SK-N-SH (cell line): Measurements from ENCODE around the gene SLC7A1. TPM values are rescaled to one million over a fixed set of nuclear protein-coding genes. Genes with fewer than 3 reads are reported as not detected.

ENCODE experiments used
- CTCF ChIA-PET: fragments of 300-600, 350-600 bp; formaldehyde crosslinking; extraction: SDS; loops from one replicate; lab custom pipeline; 2021; lab: Yijun Ruan, JAX
- POLR2A ChIA-PET: fragments of 350-600 bp; sonication (Branson Sonifier 250); formaldehyde crosslinking; extraction: SDS; loops from one replicate; lab custom pipeline; 2020; ENCODE audit warnings: antibody characterized with exemption, inconsistent platforms; lab: Yijun Ruan, JAX
- DNase-seq: peaks from one replicate; pipeline ENCODE4 v3.0.0; 2012
- H2AFZ ChIP-seq: fragments of 200-600 bp; sonication (generic); 2 replicates; pipeline ENCODE4 v1.8.1; 2016; ENCODE audit warnings: antibody characterized with exemption, mild to moderate bottlenecking, low read depth
- H3F3A ChIP-seq: fragments of 200-600 bp; sonication (generic); replicated peaks from 2 replicates; pipeline ENCODE3; 2016; ENCODE audit warnings: antibody characterized with exemption, mild to moderate bottlenecking; ENCODE audit not compliant: insufficient read depth
- H3K27ac ChIP-seq, 2 experiments: fragments of 200-500 bp in 1 of 2; fragments of 200-600 bp in 1 of 2; sonication (Bioruptor generic) in 1 of 2; sonication (generic), shearing (Covaris generic) in 1 of 2; 2 replicates each; pipeline versions ENCODE4 v1.5.1 to v1.6.1; 2014 to 2016; ENCODE audit warnings: low read depth in 2 of 2, inconsistent platforms in 1 of 2, low read length in 1 of 2, mild to moderate bottlenecking in 1 of 2, mixed read lengths in 1 of 2
- H3K27me3 ChIP-seq: fragments of 200-600 bp; sonication (generic), shearing (Covaris generic); 2 replicates; pipeline ENCODE4 v1.6.1; 2016; ENCODE audit warnings: mixed run types; ENCODE audit not compliant: insufficient read depth
- H3K36me3 ChIP-seq, 2 experiments: fragments of 200-500 bp in 1 of 2; fragments of 200-600 bp in 1 of 2; sonication (Bioruptor generic) in 1 of 2; sonication (generic) in 1 of 2; replicated peaks in 1 of 2; 2 replicates each; pipeline versions ENCODE3 to v1.5.1; 2014 to 2016; ENCODE audit warnings: low read length in 1 of 2, mild to moderate bottlenecking in 1 of 2; ENCODE audit not compliant: insufficient read depth in 2 of 2, control insufficient read depth in 1 of 2
- H3K4me1 ChIP-seq, 2 experiments: fragments of 200-500 bp in 1 of 2; fragments of 200-600 bp in 1 of 2; sonication (Bioruptor generic) in 1 of 2; sonication (generic), shearing (Covaris generic) in 1 of 2; 2 replicates each; pipeline versions ENCODE4 v1.5.1 to v1.6.1; 2014 to 2016; ENCODE audit warnings: low read depth in 1 of 2, low read length in 1 of 2, mixed run types in 1 of 2; ENCODE audit not compliant: insufficient read depth in 2 of 2, control insufficient read depth in 1 of 2
- H3K4me2 ChIP-seq: fragments of 200-600 bp; sonication (generic), shearing (Covaris generic); 2 replicates; pipeline ENCODE4 v1.6.1; 2017; ENCODE audit warnings: mixed run types
- H3K4me3 ChIP-seq, 2 experiments: fragments of 200-500 bp in 1 of 2; fragments of 200-600 bp in 1 of 2; sonication (Bioruptor generic) in 1 of 2; sonication (generic), shearing (Covaris generic) in 1 of 2; 2 replicates each; pipeline versions ENCODE4 v1.5.1 to v1.8.1; 2014 to 2016; ENCODE audit warnings: low read depth in 2 of 2, inconsistent platforms in 1 of 2, low read length in 1 of 2, mild to moderate bottlenecking in 1 of 2, mixed read lengths in 1 of 2, moderate library complexity in 1 of 2
- H3K79me2 ChIP-seq: fragments of 200-600 bp; sonication (generic); 2 replicates; pipeline ENCODE4 v1.8.1; 2017; ENCODE audit warnings: mild to moderate bottlenecking; ENCODE audit not compliant: insufficient read depth
- H3K9ac ChIP-seq: fragments of 200-600 bp; sonication (generic); 2 replicates; pipeline ENCODE4 v1.6.1; 2017; ENCODE audit warnings: mixed run types
- H3K9me2 ChIP-seq: fragments of 200-600 bp; sonication (generic); 2 replicates; pipeline ENCODE4 v1.6.1; 2017; ENCODE audit warnings: mixed run types
- H3K9me3 ChIP-seq: fragments of 200-600 bp; sonication (generic); 2 replicates; pipeline ENCODE4 v1.6.1; 2017; ENCODE audit warnings: mixed run types, mild to moderate bottlenecking, moderate library complexity
- H4K20me1 ChIP-seq: fragments of 200-600 bp; sonication (generic); 2 replicates; pipeline ENCODE4 v1.6.1; 2017; ENCODE audit warnings: mild to moderate bottlenecking, mixed run types; ENCODE audit not compliant: insufficient read depth
- CHD2 ChIP-seq: fragments of 150-350 bp; IDR thresholded peaks from 2 replicates; pipeline ENCODE4 v1.6.1; 2018; ENCODE audit warnings: low read length; ENCODE audit not compliant: partially characterized antibody
- FOSL2 ChIP-seq: IDR thresholded peaks from 2 replicates; pipeline ENCODE4 v1.4.0; 2012; ENCODE audit warnings: low read depth, mild to moderate bottlenecking, moderate library complexity, borderline replicate concordance
- GABPA ChIP-seq: IDR thresholded peaks from 2 replicates; pipeline ENCODE4 v1.4.0; 2012; ENCODE audit warnings: low read depth, mild to moderate bottlenecking
- GATA2 ChIP-seq: sonication (generic); formaldehyde crosslinking; IDR thresholded peaks from 2 replicates; pipeline ENCODE4 v1.5.0; 2020; ENCODE audit warnings: mild to moderate bottlenecking, missing genetic modification reagents
- JUND ChIP-seq: IDR thresholded peaks from 2 replicates; pipeline ENCODE4 v1.4.0; 2012
- MAX ChIP-seq: IDR thresholded peaks from 2 replicates; pipeline ENCODE4 v1.4.0; 2012; ENCODE audit warnings: low read depth
- NRF1 ChIP-seq: IDR thresholded peaks from 2 replicates; pipeline ENCODE4 v1.6.1; 2012; ENCODE audit warnings: low read depth, mild to moderate bottlenecking, low read length
- RAD21 ChIP-seq: IDR thresholded peaks from 2 replicates; pipeline ENCODE4 v1.6.1; 2012; ENCODE audit warnings: mild to moderate bottlenecking, low read length
- RCOR1 ChIP-seq: fragments of 150-350 bp; IDR thresholded peaks from 2 replicates; pipeline ENCODE4 v1.6.1; 2017; ENCODE audit warnings: antibody characterized with exemption, low read length
- SIN3A ChIP-seq: IDR thresholded peaks from 2 replicates; pipeline ENCODE4 v1.6.1; 2012; ENCODE audit warnings: low read depth, mild to moderate bottlenecking, low read length, moderate library complexity, borderline replicate concordance
- SMC3 ChIP-seq: IDR thresholded peaks from 2 replicates; pipeline ENCODE4 v1.6.1; 2012; ENCODE audit warnings: low read depth, low read length, improper control_type of control experiment
- TAF1 ChIP-seq: IDR thresholded peaks from 2 replicates; pipeline ENCODE4 v1.6.1; 2012; ENCODE audit warnings: low read depth, mild to moderate bottlenecking, low read length, moderate library complexity, borderline replicate concordance
- TCF12 ChIP-seq: IDR thresholded peaks from 2 replicates; pipeline ENCODE4 v1.4.0; 2012
- TEAD4 ChIP-seq: IDR thresholded peaks from 2 replicates; pipeline ENCODE4 v1.4.0; 2012; ENCODE audit warnings: mild to moderate bottlenecking, borderline replicate concordance; ENCODE audit not compliant: insufficient read depth
- WGBS: methylation state at CpG from one replicate; pipeline ENCODE4 v1.1.6; 2017; ENCODE audit warnings: low lambda C conversion rate; 5-methylcytosine and 5-hydroxymethylcytosine counted together
- polyA plus RNA-seq, 3 experiments: library from polyadenylated mRNA; depleted of rRNA; stranded (reverse); fragments of >200 nt; gene quantifications; 2 replicates each; pipeline ENCODE4 v1.2.3, GENCODE V29; 2012
- TF ChIP-seq, protein P1 (sequence below): IDR thresholded peaks from 2 replicates; pipeline ENCODE4 v1.4.0; 2012; ENCODE audit warnings: low read depth, borderline replicate concordance
- TF ChIP-seq, protein P2 (sequence below): fragments of 150-350 bp; IDR thresholded peaks from 2 replicates; pipeline ENCODE4 v1.6.1; 2017; ENCODE audit warnings: antibody characterized with exemption, low read length, low read depth, borderline replicate concordance
- TF ChIP-seq, protein P3 (sequence below): fragments of 200-600 bp; sonication (generic); IDR thresholded peaks from 2 replicates; pipeline ENCODE4 v1.6.1; 2017; ENCODE audit warnings: antibody characterized with exemption, mild to moderate bottlenecking, moderate library complexity
- TF ChIP-seq, protein P4 (sequence below): IDR thresholded peaks from 2 replicates; pipeline ENCODE4; 2012
- TF ChIP-seq, protein P5 (sequence below): IDR thresholded peaks from 2 replicates; pipeline ENCODE4 v1.6.1; 2012; ENCODE audit warnings: mild to moderate bottlenecking, low read depth, low read length, moderate library complexity

Gene SLC7A1
- polyA plus RNA-seq, 1 of the 3 experiments (the other 2 are of a cell fraction) = 14.0 TPM

DNA sequence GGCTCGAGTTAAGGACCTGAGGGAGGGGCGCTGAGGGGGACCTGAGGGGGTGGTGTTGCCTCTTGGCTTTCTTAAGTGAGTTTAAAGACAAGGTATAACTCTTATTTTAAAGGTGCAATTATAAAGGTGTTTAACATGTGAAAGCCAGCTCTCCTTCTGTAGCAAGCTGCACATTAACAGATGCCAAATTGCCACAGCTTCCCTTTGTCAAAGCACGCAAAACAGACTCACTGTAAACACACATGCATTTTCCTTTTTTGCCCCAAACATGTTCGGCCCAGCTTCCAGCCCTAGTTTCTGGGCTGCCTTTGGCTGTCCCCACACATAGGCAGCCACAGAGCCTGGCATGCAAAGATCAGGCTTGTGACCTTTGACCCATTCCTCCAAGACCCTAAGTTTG is 111.9 kb downstream of the SLC7A1 start:
- Histone ChIP-seq H3K9ac (no peak overlapping the region), H3K4me3 (no peak overlapping the region), H3K79me2 (no peaks in the 10 kb centered on the region), H3K9me2 (no peaks in the 10 kb centered on the region), H3K9me3 (no peaks in the 10 kb centered on the region), H4K20me1 (no peaks in the 10 kb centered on the region), H3F3A (no peaks in the 10 kb centered on the region)
- CTCF ChIA-PET = interaction anchor here (1.1 to 4.9 kb wide), 5 partner anchors 11 to 286 kb away, joined by 3 to 45 read pairs (median 6); no protein-coding TSS in a partner anchor
- TF ChIP-seq TCF12 (no peak), NRF1 (no peak), TAF1 (no peak), RCOR1 (no peak), GATA2 (CRISPR knock-in tag) (no peak), GABPA (no peak), JUND (no peak), SIN3A (no peak), MAX (no peak), SMC3 (no peak), RAD21 (no peak), TEAD4 (no peak), CHD2 (no peak), FOSL2 (no peak)
- TF ChIP-seq, protein P1, sequence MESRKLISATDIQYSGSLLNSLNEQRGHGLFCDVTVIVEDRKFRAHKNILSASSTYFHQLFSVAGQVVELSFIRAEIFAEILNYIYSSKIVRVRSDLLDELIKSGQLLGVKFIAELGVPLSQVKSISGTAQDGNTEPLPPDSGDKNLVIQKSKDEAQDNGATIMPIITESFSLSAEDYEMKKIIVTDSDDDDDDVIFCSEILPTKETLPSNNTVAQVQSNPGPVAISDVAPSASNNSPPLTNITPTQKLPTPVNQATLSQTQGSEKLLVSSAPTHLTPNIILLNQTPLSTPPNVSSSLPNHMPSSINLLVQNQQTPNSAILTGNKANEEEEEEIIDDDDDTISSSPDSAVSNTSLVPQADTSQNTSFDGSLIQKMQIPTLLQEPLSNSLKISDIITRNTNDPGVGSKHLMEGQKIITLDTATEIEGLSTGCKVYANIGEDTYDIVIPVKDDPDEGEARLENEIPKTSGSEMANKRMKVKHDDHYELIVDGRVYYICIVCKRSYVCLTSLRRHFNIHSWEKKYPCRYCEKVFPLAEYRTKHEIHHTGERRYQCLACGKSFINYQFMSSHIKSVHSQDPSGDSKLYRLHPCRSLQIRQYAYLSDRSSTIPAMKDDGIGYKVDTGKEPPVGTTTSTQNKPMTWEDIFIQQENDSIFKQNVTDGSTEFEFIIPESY = no peak
- TF ChIP-seq, protein P2, sequence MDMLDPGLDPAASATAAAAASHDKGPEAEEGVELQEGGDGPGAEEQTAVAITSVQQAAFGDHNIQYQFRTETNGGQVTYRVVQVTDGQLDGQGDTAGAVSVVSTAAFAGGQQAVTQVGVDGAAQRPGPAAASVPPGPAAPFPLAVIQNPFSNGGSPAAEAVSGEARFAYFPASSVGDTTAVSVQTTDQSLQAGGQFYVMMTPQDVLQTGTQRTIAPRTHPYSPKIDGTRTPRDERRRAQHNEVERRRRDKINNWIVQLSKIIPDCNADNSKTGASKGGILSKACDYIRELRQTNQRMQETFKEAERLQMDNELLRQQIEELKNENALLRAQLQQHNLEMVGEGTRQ = no peak
- TF ChIP-seq, protein P3, sequence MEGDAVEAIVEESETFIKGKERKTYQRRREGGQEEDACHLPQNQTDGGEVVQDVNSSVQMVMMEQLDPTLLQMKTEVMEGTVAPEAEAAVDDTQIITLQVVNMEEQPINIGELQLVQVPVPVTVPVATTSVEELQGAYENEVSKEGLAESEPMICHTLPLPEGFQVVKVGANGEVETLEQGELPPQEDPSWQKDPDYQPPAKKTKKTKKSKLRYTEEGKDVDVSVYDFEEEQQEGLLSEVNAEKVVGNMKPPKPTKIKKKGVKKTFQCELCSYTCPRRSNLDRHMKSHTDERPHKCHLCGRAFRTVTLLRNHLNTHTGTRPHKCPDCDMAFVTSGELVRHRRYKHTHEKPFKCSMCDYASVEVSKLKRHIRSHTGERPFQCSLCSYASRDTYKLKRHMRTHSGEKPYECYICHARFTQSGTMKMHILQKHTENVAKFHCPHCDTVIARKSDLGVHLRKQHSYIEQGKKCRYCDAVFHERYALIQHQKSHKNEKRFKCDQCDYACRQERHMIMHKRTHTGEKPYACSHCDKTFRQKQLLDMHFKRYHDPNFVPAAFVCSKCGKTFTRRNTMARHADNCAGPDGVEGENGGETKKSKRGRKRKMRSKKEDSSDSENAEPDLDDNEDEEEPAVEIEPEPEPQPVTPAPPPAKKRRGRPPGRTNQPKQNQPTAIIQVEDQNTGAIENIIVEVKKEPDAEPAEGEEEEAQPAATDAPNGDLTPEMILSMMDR = no peak
- TF ChIP-seq, protein P4, sequence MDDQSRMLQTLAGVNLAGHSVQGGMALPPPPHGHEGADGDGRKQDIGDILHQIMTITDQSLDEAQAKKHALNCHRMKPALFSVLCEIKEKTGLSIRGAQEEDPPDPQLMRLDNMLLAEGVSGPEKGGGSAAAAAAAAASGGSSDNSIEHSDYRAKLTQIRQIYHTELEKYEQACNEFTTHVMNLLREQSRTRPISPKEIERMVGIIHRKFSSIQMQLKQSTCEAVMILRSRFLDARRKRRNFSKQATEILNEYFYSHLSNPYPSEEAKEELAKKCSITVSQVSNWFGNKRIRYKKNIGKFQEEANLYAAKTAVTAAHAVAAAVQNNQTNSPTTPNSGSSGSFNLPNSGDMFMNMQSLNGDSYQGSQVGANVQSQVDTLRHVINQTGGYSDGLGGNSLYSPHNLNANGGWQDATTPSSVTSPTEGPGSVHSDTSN = no peak
- TF ChIP-seq, protein P5, sequence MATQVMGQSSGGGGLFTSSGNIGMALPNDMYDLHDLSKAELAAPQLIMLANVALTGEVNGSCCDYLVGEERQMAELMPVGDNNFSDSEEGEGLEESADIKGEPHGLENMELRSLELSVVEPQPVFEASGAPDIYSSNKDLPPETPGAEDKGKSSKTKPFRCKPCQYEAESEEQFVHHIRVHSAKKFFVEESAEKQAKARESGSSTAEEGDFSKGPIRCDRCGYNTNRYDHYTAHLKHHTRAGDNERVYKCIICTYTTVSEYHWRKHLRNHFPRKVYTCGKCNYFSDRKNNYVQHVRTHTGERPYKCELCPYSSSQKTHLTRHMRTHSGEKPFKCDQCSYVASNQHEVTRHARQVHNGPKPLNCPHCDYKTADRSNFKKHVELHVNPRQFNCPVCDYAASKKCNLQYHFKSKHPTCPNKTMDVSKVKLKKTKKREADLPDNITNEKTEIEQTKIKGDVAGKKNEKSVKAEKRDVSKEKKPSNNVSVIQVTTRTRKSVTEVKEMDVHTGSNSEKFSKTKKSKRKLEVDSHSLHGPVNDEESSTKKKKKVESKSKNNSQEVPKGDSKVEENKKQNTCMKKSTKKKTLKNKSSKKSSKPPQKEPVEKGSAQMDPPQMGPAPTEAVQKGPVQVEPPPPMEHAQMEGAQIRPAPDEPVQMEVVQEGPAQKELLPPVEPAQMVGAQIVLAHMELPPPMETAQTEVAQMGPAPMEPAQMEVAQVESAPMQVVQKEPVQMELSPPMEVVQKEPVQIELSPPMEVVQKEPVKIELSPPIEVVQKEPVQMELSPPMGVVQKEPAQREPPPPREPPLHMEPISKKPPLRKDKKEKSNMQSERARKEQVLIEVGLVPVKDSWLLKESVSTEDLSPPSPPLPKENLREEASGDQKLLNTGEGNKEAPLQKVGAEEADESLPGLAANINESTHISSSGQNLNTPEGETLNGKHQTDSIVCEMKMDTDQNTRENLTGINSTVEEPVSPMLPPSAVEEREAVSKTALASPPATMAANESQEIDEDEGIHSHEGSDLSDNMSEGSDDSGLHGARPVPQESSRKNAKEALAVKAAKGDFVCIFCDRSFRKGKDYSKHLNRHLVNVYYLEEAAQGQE = no peak
- TF ChIP-seq, all 33 proteins: peak for 0
- 67% methylated on average over 4 of the region's 4 CpGs for WGBS
- Histone ChIP-seq H3K27me3 (no peaks in the 10 kb centered on the region), H3K36me3 (no peaks in the 10 kb centered on the region), H3K27ac (peak overlapping the region in 1 of 2 experiments; percentile 58; a peak in 2 of 4 replicates), H3K4me2 (no peak overlapping the region), H3K4me1 (peaks cover 0 to 26% of the 10 kb centered on the region in 2 experiments; a peak in 2 of 4 replicates), H2AFZ (no peak overlapping the region)
- no peak for DNase-seq
- POLR2A ChIA-PET = no interaction called here
